ENCODE measurements around the gene ASAP2. TPM values are rescaled to one million over a fixed set of nuclear protein-coding genes. Genes with fewer than 3 reads are reported as not detected.

ASAP2 gene
- total RNA-seq, 4 donors from 2014 or later = 22.0 to 54.6 (median 30.0) TPM

DNA sequence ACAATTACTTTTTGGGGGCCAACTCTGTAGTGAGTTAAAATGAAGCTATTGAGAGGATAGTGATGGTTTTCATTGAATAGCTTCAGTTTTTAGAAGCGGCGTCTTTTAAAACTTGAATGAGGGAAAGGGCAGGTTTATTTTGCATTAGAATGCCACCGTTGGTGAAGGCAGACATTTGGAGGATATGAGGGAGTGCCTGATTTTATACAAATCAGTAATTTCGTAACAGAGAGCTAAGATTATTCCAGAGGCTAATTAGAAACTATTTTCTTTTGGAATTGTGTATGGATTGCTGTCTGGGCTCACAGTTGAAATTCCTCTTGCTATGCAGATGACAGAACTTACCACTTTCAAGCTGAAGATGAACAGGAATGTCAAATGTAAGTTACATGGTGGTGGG is 149.1 kb downstream of the ASAP2 start:
- H3K4me3 ChIP-seq = no peak overlapping the region
- TF ChIP-seq CTCF (IDR thresholded peaks at IDR 0.05) = no peak
- TF ChIP-seq POLR2A (IDR thresholded peaks at IDR 0.05) = no peak
- no peak for DNase-seq (ENCODE audit: low spot score in 2 of 2)
- peaks cover 70% of the 10 kb centered on the region for H3K36me3 ChIP-seq
- 70% methylated on average over 4 of the region's 4 CpGs for WGBS
- H3K27ac ChIP-seq = no peak overlapping the region
- H3K4me1 ChIP-seq = peaks cover 3% of the 10 kb centered on the region
- H3K9me3 ChIP-seq = no peaks in the 10 kb centered on the region
- H3K27me3 ChIP-seq = no peaks in the 10 kb centered on the region

DNA sequence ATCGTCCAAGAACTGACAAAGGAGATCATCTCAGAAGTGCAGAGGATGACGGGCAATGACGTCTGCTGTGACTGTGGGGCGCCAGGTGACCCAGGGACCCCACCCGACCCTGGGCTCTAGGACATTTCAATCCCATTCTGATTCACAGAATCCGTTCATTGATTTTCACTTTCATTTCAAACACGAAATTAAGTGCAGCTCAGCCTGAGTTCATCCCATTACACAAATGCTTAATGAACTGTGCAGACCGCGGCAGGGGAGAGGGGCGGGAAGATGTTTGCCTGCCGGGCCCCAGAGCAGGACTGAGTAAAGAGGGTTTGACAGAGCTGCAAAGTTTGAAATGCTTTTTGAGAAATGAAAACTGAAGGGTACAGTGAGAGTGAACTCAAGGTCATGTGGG is 149.6 kb downstream of the ASAP2 start:
- Histone ChIP-seq H3K36me3 (peaks cover 66% of the 10 kb centered on the region), H3K4me1 (peaks cover 3% of the 10 kb centered on the region), H3K4me3 (no peak overlapping the region), H3K27ac (no peak overlapping the region), H3K9me3 (no peaks in the 10 kb centered on the region), H3K27me3 (no peaks in the 10 kb centered on the region)
- WGBS = 76% methylated on average over 11 of the region's 11 CpGs
- no peak for DNase-seq (ENCODE audit: low spot score in 2 of 2)
- TF ChIP-seq POLR2A (IDR thresholded peaks at IDR 0.05) = no peak
- TF ChIP-seq CTCF (IDR thresholded peaks at IDR 0.05) = no peak
- TF ChIP-seq POLR2AphosphoS5 (IDR thresholded peaks at IDR 0.05) = no peak
- TF ChIP-seq EP300 (IDR thresholded peaks at IDR 0.05) = no peak

DNA sequence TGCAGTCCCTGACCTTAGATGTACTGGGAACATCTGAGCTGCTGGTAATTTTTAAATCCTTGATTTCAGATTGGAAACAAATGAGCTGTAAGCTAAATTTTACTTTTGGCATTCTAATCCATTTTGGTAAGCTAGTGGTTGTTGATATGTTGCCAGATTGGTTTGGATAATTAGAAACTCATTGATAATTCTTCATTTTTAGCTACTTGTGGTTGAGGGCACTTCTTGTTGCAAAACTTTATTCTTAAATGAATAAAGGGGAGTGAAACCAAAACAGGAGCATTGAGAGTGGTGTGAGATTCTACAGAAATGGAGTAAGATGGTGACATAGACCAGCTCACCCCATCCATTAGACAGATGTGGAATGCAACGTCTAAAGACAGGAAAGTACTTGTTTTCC is 152.2 kb downstream of the ASAP2 start:
- peaks cover 3% of the 10 kb centered on the region for H3K4me1 ChIP-seq
- no peak for TF ChIP-seq POLR2AphosphoS5 (IDR thresholded peaks at IDR 0.05)
- no peak for TF ChIP-seq EP300 (IDR thresholded peaks at IDR 0.05)
- no peak for TF ChIP-seq CTCF (IDR thresholded peaks at IDR 0.05)
- TF ChIP-seq POLR2A (IDR thresholded peaks at IDR 0.05) = no peak
- H3K27ac ChIP-seq = no peak overlapping the region
- H3K27me3 ChIP-seq = no peaks in the 10 kb centered on the region
- WGBS = 32% methylated on average over 1 of the region's 1 CpG
- DNase-seq (ENCODE audit: low spot score in 2 of 2) = no peak
- peaks cover 48% of the 10 kb centered on the region for H3K36me3 ChIP-seq
- H3K4me3 ChIP-seq = no peak overlapping the region
- no peaks in the 10 kb centered on the region for H3K9me3 ChIP-seq

DNA sequence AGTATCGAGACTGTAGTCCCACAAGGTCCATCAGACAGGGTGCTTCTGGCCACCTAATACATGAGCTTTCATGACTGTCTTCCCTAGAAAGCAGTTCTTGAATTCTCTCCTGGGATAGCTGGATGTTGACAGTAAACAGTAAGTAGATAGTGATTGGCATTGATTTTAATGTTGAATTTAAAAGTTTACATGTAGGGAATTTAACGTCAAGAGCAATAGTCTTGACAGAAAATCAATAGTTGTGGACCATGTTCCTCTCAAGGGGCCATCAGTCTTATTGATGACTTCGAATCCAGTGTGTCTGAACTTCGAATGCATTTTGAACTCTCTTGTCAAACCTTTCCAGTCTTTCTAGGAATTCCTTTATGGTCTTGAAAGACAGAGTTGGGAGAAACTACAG is 152.9 kb downstream of the ASAP2 start:
- H3K9me3 ChIP-seq = no peaks in the 10 kb centered on the region
- TF ChIP-seq POLR2AphosphoS5 (IDR thresholded peaks at IDR 0.05) (no peak), POLR2A (IDR thresholded peaks at IDR 0.05) (no peak), CTCF (IDR thresholded peaks at IDR 0.05) (no peak), EP300 (IDR thresholded peaks at IDR 0.05) (no peak)
- H3K36me3 ChIP-seq = peaks cover 47% of the 10 kb centered on the region
- no peak overlapping the region for H3K4me3 ChIP-seq
- 94% methylated on average over 4 of the region's 4 CpGs for WGBS
- no peak overlapping the region for H3K27ac ChIP-seq
- H3K27me3 ChIP-seq = no peaks in the 10 kb centered on the region
- H3K4me1 ChIP-seq = peaks cover 3% of the 10 kb centered on the region
- no peak for DNase-seq (ENCODE audit: low spot score in 2 of 2)

GRCh38 chr2:9360110-9360509 is 153.5 kb downstream of the ASAP2 start:
- no peak for TF ChIP-seq CTCF (IDR thresholded peaks at IDR 0.05)
- TF ChIP-seq EP300 (IDR thresholded peaks at IDR 0.05) = no peak
- TF ChIP-seq POLR2A (IDR thresholded peaks at IDR 0.05) = no peak
- TF ChIP-seq POLR2AphosphoS5 (IDR thresholded peaks at IDR 0.05) = no peak
- H3K27me3 ChIP-seq = no peaks in the 10 kb centered on the region
- DNase-seq (ENCODE audit: low spot score in 2 of 2) = no peak
- H3K9me3 ChIP-seq = no peaks in the 10 kb centered on the region
- H3K4me1 ChIP-seq = peaks cover 3% of the 10 kb centered on the region
- peaks cover 51% of the 10 kb centered on the region for H3K36me3 ChIP-seq
- no peak overlapping the region for H3K27ac ChIP-seq
- no peak overlapping the region for H3K4me3 ChIP-seq
- WGBS = 93% methylated on average over 1 of the region's 1 CpG

All from suprapubic skin (tissue), 4 donors.